NCI-H1092 (cell line): ENCODE results near the gene SDHA.
"Not testable (repeated sequence)": the region's sequence is repeated elsewhere in the genome, so short reads cannot be mapped to it uniquely, and the experiment has no call there.

Experiments
- DNase-seq: peaks from one replicate; lab custom pipeline; 2025; lab: John Stamatoyannopoulos, UW

SDHA gene

GRCh38 chr5:257148-257547 lies 39.0 kb downstream of the SDHA start:
- no peak for DNase-seq

GRCh38 chr5:263275-263974 lies 45.3 kb downstream of the SDHA start:
- not testable (repeated sequence) for DNase-seq

GRCh38 chr5:264338-264737 lies 46.2 kb downstream of the SDHA start:
- no peak for DNase-seq

GRCh38 chr5:266311-267026 lies 48.3 kb downstream of the SDHA start:
- DNase-seq, result not testable (repeated sequence)

- DNase-seq, result no peak
Observed at GRCh38 chr5:267716-268115, 49.6 kb downstream of the SDHA start.

GRCh38 chr5:270340-270739 lies 52.2 kb downstream of the SDHA start:
- DNase-seq, result no peak

GRCh38 chr5:271828-272167 lies 53.7 kb downstream of the SDHA start:
- not testable (repeated sequence) for DNase-seq

- DNase-seq, result not testable (repeated sequence)
Observed at GRCh38 chr5:273091-273490, 55.0 kb downstream of the SDHA start.

GRCh38 chr5:273491-273890 lies 55.4 kb downstream of the SDHA start:
- DNase-seq, result not testable (repeated sequence)

GRCh38 chr5:274346-274745 lies 56.2 kb downstream of the SDHA start:
- not testable (repeated sequence) for DNase-seq

GRCh38 chr5:278646-279045 lies 60.5 kb downstream of the SDHA start:
- no peak for DNase-seq

- not testable (repeated sequence) for DNase-seq
Observed at GRCh38 chr5:279051-279665, 61.0 kb downstream of the SDHA start.

GRCh38 chr5:285991-286557 lies 68.0 kb downstream of the SDHA start:
- DNase-seq, result no peak

GRCh38 chr5:290200-290599 lies 72.1 kb downstream of the SDHA start:
- DNase-seq, result not testable (repeated sequence)

GRCh38 chr5:291345-291744 lies 73.2 kb downstream of the SDHA start:
- not testable (repeated sequence) for DNase-seq

- DNase-seq, result not testable (repeated sequence)
Observed at GRCh38 chr5:294788-295187, 76.7 kb downstream of the SDHA start.

- DNase-seq, result not testable (repeated sequence)
Observed at GRCh38 chr5:296207-296606, 78.1 kb downstream of the SDHA start.

- DNase-seq, result not testable (repeated sequence)
Observed at GRCh38 chr5:296954-297353, 78.8 kb downstream of the SDHA start.

- not testable (repeated sequence) for DNase-seq
Observed at GRCh38 chr5:297448-297847, 79.3 kb downstream of the SDHA start.

GRCh38 chr5:297991-298736 lies 80.0 kb downstream of the SDHA start:
- DNase-seq, result not testable (repeated sequence)

GRCh38 chr5:298737-299125 lies 80.6 kb downstream of the SDHA start:
- DNase-seq, result no peak

- DNase-seq, result not testable (repeated sequence)
Observed at GRCh38 chr5:299921-300320, 81.8 kb downstream of the SDHA start.
